NCI-H82 treated with DMSO at 0.1 percent for 48 hours (cell line): ENCODE results near the gene ZNF33A.
"Not testable (repeated sequence)": the region's sequence is repeated elsewhere in the genome, so short reads cannot be mapped to it uniquely, and the experiment has no call there.

Experiments used
- DNase-seq: peaks from one replicate; lab custom pipeline; 2025; ENCODE audit not compliant: unreplicated experiment; lab: John Stamatoyannopoulos, UW

ZNF33A gene

GRCh38 chr10:38010119-38010903 is at the start of gene ZNF33A:
ZNF33A (plus strand) TSS chr10:38010675; CDS start chr10:38012342, 1,667 bp downstream.
- peak; percentile 74 for DNase-seq

DNA sequence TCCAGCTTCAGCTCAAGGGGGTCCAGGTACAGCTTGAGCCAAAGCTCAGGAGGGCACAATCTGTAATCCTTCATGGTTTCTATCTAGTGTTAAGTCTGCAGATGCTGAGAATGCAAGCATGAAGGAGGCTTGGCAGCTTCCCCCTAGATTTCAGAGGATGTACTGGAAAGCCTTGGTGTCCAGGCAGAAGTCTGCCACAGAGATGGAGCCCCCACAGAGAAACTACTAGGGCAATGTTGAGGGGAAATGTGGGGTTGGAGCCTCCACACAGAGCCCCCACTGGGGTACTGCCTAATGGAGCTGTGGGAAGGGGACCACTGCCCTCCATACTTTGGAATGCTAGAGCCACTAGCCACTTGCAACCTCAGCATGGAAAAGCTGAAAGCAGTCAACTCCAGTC is 45.5 kb upstream of the ZNF33A start:
- no peak for DNase-seq

GRCh38 chr10:37972396-37972795 is 38.1 kb upstream of the ZNF33A start:
- DNase-seq = no peak

DNA sequence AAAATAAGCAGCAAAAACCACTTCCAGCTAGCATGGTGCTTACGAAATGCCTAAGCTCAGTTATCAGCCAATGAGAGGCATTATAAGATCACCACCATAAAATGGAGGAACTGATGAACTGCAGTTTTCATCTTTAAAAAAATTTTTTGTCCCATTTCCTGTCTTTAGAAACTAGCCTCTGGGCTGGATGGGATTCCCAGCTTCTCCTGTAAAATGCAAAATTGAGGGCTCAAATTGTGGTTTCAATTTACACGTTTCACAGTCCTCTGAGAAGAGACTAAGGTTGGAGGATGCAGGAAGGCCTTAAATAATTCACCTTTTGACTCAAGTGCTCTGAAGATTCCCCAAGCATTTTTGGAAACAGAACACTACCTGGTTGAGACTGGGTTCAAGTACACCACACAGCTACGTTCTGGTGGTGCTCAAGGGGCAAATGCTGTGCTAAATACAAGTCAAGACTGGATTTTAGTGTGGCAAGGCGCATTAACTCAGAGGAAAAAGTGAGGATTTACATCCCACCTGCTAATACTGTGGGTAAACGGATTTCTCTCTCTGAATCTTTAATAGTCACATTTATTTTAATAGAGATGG is 35.0 kb upstream of the ZNF33A start:
- DNase-seq = peak; percentile 0

DNA sequence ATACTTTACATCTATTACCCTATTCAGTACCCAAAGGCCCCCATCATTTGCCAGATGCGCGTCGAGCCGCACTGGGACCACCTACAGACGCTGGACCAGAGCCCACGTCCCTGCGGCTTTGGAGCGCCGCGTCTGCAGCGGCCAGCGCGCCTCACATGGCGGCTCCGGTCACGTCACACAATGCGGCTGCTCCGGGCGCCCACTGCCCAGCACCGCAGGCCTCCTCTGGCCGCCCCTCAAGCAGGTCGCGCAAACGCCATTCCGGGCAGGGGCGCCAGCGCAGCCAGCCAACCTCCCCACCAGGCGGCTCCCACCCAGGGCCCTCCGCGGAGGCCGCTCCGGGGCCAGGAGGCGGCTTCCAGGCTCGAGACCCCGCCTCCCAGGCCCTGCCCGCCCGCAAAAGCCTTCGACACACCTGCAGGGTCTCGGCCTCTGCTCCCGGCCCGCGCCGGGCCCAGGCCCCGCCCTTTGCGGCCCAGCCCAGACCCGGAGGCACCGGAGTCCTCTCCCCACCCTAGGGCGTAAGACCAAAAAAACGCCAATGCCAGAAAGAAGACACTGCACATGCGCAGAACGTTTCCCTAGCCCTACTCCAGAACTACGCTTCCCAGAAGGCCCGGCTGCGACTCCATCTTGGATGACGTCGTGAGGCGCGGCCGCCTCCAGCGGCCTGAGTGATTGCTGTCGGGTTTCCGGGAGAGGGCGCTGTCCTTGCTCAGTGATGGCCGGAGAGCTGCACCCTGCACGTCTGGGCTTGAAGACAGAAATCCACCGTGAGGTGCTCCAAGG is 34.2 kb upstream of the ZNF33A start, which contains the start of gene ZNF25:
ZNF25 (minus strand) TSS at position 557 of the 789 bp plus-strand sequence. CDS start 4,925 bp downstream, outside the sequence.
- DNase-seq = peak; percentile 96

DNA sequence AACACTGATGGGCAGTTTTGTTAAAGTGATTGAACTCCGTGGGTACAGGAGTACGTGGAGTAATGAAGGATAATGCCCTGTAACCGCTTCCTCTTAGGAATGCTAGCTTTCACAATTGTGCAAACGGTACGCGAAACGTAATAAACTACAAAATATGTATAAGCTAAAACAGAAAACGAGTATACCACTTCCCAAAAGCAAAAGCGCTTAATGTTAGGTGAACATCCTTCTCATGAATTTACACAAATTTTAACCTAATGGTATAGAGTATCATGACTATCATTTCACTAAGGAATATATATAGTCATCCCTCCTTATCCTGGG is 33.6 kb upstream of the ZNF33A start:
- no peak for DNase-seq

GRCh38 chr10:37991655-37992054 is 18.8 kb upstream of the ZNF33A start:
- DNase-seq = no peak

GRCh38 chr10:37992083-37992482 is 18.4 kb upstream of the ZNF33A start:
- no peak for DNase-seq

DNA sequence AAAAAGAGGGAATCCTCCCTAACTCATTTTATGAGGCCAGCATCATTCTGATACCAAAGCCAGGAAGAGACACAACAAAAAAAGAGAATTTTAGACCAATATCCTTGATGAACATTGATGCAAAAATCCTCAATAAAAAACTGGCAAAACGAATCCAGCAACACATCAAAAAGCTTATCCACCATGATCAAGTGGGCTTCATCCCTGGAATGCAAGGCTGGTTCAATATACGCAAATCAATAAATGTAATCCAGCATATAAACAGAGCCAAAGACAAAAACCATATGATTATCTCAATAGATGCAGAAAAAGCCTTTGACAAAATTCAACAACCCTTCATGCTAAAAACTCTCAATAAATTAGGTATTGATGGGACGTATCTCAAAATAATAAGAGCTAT is 11.6 kb upstream of the ZNF33A start:
- DNase-seq = not testable (repeated sequence)

DNA sequence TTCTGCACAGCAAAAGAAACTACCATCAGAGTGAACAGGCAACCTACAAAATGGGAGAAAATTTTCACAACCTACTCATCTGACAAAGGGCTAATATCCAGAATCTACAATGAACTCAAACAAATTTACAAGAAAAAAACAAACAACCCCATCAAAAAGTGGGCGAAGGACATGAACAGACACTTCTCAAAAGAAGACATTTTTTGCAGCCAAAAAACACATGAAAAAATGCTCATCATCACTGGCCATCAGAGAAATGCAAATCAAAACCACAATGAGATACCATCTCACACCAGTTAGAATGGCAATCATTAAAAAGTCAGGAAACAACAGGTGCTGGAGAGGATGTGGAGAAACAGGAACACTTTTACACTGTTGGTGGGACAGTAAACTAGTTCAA is 10.0 kb upstream of the ZNF33A start:
- not testable (repeated sequence) for DNase-seq

GRCh38 chr10:38003026-38003425 is 7.4 kb upstream of the ZNF33A start:
- DNase-seq = no peak

GRCh38 chr10:38003588-38003987 is 6.9 kb upstream of the ZNF33A start:
- no peak for DNase-seq

DNA sequence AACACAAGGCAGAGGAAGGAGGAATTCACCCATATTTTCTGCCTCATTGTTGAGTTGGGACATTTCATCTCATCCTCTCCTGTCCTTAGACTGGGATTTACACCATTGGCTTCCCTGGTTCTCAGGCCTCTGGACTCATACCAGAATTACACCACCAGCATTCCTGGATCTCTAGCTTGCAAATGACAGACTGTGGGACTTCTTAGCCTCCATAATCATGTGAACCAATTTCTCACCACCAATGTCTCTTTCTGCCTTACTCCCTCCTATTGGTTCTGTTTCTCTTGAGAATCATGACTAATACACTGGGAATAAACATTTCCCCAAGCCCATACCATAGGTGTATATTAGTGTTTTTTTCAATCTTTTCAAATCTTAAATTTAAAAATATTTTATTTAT is 2.9 kb upstream of the ZNF33A start:
- DNase-seq = no peak

DNA sequence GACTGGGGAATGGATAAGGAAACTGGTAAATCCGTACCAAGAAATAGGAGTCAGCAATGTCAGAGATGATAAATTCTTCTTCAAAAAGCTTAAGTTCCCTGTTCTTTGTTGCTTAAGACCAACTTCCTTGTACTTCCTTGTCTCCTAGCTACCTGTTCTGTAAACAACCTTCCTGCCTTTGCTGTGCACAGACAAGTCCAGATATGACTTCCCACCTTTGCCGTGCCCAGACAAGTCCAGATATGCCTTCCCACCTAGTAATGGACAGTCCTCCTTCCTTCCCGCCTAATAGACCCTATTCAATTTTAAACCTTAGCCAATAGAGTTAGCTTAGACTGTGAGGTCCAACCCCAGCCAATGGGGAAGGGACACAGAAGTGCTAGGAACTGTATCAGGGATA is 2.5 kb upstream of the ZNF33A start:
- DNase-seq = no peak

GRCh38 chr10:38016354-38016753 is 5.9 kb downstream of the ZNF33A start:
- no peak for DNase-seq

DNA sequence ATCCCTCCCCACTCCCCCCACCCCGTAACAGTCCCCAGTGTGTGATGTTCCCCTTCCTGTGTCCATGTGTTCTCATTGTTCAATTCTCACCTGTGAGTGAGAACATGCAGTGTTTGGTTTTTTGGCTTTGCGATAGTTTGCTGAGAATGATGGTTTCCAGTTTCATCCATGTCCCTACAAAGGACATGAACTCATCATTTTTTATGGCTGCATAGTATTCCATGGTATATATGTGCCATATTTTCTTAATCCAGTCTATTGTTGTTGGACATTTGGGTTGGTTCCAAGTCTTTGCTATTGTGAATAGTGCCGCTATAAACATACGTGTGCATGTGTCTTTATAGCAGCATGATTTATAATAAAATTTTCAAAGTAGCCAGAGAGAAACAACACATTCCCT is 8.6 kb downstream of the ZNF33A start:
- DNase-seq = not testable (repeated sequence)

- DNase-seq = no peak
Measured at GRCh38 chr10:38025283-38025682, 14.8 kb downstream of the ZNF33A start.

- DNase-seq = no peak
Measured at GRCh38 chr10:38027986-38028385, 17.5 kb downstream of the ZNF33A start.

- no peak for DNase-seq
Measured at GRCh38 chr10:38032886-38033285, 22.4 kb downstream of the ZNF33A start.

- DNase-seq = no peak
Measured at GRCh38 chr10:38038107-38038931, 27.8 kb downstream of the ZNF33A start.

DNA sequence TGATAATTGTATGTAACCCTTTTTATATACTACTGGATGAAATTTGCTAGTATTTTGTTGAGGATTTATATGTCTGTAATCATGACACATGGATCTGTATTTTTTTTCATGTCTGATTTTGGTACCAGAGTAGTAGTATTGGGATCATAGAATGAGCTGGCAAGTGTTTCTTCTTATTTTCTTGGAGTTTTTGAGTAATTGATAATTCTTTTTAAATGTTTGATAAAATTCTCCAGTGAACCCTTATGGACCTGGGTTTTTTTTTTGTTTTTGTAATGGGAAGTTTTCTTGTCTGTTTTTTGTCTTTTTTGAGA is 28.4 kb downstream of the ZNF33A start:
- no peak for DNase-seq
